ENCODE data around the gene ACSF3. TPM values are rescaled to one million over a fixed set of nuclear protein-coding genes. Genes with fewer than 3 reads are reported as not detected.

ACSF3 gene
- total RNA-seq, 3 donors from 2014 or later = 44.7 to 77.8 (median 49.6) TPM

DNA sequence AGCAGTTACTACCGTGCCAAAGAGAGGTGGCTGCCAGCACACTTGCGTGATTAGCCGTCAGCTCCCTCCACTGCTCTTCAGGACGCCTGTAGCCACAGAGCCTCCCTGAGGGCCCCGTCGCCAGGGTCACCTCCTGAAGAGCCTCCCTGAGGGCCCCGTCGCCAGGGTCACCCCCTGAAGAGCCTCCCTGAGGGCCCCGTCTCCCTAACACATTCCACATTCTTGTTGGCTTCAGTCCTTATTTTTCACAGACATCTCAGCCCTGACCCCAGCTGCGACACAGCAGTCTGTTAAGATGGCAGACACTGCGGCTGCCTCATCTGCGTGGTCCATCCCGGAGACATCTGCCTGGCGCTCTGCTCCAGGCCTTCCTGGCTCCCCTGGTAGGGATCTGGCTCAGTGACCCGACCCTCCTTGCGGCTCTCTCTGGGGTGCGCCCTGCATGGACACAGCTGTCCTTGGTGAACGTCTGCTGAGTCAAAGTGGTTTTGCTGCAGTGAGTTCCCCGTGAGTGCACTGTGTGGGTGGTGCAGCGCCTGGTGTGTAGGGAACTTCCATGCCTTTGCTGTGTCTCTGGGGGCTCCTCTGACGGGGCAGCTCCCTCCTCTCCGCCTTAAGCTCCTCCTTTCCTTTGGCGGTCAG is 11.4 kb downstream of the ACSF3 start:
- DNase-seq = peak in 1 of 3 donors; percentile 31
- H3K4me1 ChIP-seq (ENCODE audit: low read depth) = peaks cover 27% of the 10 kb centered on the region
- intact Hi-C loops (cut with DNase I, micrococcal nuclease) = no loop called here
- TF ChIP-seq, protein P1, sequence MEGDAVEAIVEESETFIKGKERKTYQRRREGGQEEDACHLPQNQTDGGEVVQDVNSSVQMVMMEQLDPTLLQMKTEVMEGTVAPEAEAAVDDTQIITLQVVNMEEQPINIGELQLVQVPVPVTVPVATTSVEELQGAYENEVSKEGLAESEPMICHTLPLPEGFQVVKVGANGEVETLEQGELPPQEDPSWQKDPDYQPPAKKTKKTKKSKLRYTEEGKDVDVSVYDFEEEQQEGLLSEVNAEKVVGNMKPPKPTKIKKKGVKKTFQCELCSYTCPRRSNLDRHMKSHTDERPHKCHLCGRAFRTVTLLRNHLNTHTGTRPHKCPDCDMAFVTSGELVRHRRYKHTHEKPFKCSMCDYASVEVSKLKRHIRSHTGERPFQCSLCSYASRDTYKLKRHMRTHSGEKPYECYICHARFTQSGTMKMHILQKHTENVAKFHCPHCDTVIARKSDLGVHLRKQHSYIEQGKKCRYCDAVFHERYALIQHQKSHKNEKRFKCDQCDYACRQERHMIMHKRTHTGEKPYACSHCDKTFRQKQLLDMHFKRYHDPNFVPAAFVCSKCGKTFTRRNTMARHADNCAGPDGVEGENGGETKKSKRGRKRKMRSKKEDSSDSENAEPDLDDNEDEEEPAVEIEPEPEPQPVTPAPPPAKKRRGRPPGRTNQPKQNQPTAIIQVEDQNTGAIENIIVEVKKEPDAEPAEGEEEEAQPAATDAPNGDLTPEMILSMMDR (IDR thresholded peaks at IDR 0.05) = no peak
- H3K4me3 ChIP-seq = no peak overlapping the region
- H3K36me3 ChIP-seq (ENCODE audit: low read depth) = peaks cover 6% of the 10 kb centered on the region
- no peak for ATAC-seq
- H3K9me3 ChIP-seq = no peaks in the 10 kb centered on the region

DNA sequence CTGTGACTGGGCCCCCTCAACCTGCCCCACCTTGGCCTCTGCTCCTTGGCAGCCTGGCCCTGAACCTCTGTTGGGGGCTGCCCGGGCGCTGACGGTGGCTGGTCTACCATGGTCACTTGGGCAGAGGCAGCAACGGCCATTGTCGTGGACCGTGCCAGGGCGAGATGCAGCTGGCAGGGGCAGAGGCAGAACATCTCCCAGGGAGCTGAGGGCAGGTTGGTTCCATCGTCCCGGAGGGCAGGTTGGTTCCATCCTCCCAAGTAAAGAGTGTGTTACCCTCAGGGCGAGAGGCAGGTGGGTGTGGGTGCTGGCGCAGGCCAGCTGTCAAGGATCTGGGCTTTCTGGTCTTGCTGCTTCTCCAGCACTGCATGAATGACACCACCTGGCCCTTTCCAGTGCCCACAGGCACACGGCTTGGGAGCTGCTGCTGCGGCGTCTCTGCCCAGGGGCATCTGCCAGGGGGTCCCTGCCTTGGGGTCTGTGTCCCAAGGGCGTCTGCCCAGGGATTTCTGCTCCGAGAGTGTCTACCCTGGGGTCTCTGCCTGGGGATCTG is 12.0 kb downstream of the ACSF3 start:
- no peaks in the 10 kb centered on the region for H3K9me3 ChIP-seq
- H3K4me3 ChIP-seq = no peak overlapping the region
- peak in 1 of 3 donors; percentile 45 for DNase-seq
- no peak for ATAC-seq
- H3K4me1 ChIP-seq (ENCODE audit: low read depth) = peaks cover 25% of the 10 kb centered on the region
- TF ChIP-seq, protein P1 (IDR thresholded peaks at IDR 0.05) = no peak
- intact Hi-C loops (cut with DNase I, micrococcal nuclease) = no loop called here
- H3K36me3 ChIP-seq (ENCODE audit: low read depth) = peaks cover 6% of the 10 kb centered on the region

DNA sequence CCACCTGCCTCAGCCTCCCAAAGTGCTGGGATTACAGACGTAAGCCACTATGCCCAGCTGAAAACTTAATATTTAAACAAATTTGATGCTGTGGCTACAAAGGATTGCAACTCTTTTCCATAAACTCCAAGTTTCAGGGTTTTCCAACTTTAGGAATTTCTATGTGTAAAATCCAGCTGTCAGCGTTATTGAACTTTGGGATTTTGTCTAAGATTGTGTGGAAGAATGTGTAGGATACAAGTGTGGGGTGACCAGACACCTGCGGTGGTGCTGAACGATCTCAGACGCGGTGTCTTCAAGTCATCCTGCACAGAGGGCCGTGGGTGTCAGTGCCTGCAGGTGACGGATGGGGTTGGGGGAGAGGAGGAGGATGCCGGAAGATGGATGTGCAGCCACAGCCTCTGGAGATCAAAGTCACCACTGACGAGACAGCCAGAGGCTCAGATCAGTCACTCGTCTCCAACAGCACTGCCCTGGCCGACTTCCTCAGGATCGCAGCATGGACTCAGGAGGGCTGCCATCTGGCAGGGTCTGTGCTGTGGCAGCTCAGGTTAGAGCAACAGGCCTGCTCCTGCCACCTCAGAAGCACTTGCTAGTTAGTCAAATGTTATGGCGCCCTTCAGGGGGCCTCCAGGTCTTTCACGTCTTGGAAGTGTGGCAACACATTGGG is 13.0 kb downstream of the ACSF3 start:
- Histone ChIP-seq H3K9me3 (no peaks in the 10 kb centered on the region), H3K36me3 (ENCODE audit: low read depth) (peaks cover 6% of the 10 kb centered on the region), H3K4me1 (ENCODE audit: low read depth) (peaks cover 18% of the 10 kb centered on the region), H3K4me3 (no peak overlapping the region)
- TF ChIP-seq, protein P1 (IDR thresholded peaks at IDR 0.05) = no peak
- intact Hi-C loops (cut with DNase I, micrococcal nuclease) = no loop called here
- ATAC-seq (no peak), DNase-seq (no peak)

DNA sequence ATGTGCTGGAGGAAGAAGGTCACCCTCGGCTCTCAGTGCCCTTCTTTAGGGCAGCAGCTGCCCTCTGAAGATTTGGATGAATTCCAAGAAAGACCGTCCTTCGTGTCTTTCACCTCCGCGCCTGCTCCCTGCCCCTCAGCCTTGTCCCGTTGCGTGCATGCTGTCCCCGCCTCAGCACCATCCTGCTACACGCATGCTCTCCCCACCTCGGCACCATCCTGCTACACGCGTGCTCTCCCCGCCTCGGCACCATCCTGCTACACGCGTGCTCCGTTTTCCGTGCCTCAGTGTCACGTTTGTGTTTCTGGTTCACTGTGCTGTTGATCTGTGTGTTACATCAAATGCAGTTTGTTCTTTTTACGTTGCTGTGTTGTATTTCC is 13.5 kb downstream of the ACSF3 start:
- intact Hi-C loops (cut with DNase I, micrococcal nuclease) = no loop called here
- H3K36me3 ChIP-seq (ENCODE audit: low read depth) = peaks cover 11% of the 10 kb centered on the region
- H3K9me3 ChIP-seq = no peaks in the 10 kb centered on the region
- H3K4me1 ChIP-seq (ENCODE audit: low read depth) = peaks cover 14% of the 10 kb centered on the region
- DNase-seq (peak in 1 of 3 donors; percentile 51), ATAC-seq (no peak)
- TF ChIP-seq, protein P1 (IDR thresholded peaks at IDR 0.05) = no peak
- H3K4me3 ChIP-seq = no peak overlapping the region

DNA sequence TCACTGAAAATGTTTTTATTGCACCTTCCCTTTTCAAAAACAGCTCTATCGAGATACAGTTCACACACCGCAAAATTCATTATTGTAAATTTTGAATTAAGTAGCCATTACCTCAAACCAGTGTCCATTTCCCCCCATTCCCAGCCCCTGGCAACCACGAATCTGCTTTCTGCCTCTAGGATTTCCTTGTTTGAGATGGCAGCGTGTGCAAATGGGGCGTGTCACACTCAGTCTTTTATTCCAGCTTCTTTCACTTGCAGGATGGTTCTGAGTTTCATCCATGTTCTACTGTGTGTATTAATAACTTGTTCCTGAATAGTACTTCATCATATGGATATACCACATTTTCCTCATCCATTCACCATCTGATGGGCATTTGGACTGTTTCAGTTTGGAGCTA is 14.8 kb downstream of the ACSF3 start:
- TF ChIP-seq, protein P1 (IDR thresholded peaks at IDR 0.05) = no peak
- ATAC-seq (peak; percentile 66), DNase-seq (peak in 2 of 3 donors; percentile 49 to 73)
- no peaks in the 10 kb centered on the region for H3K9me3 ChIP-seq
- peaks cover 4% of the 10 kb centered on the region for H3K4me1 ChIP-seq (ENCODE audit: low read depth)
- H3K36me3 ChIP-seq (ENCODE audit: low read depth) = peaks cover 11% of the 10 kb centered on the region
- H3K4me3 ChIP-seq = no peak overlapping the region
- intact Hi-C loops (cut with DNase I, micrococcal nuclease) = no loop called here
